Suprapubic skin (tissue), 4 donors: Measurements from ENCODE around the gene ZNF629. TPM values are rescaled to one million over a fixed set of nuclear protein-coding genes. Genes with fewer than 3 reads are reported as not detected.

Source experiments
- DNase-seq, 2 donors: peaks; one replicate each; pipeline ENCODE4 v3.0.0-alpha.2; 2019; ENCODE audit warnings: low spot score in 2 of 2
- H3K27ac ChIP-seq: fragments of 200-600 bp; sonication (generic); one replicate; pipeline ENCODE4 v1.5.1; 2019
- H3K27me3 ChIP-seq: fragments of 200-600 bp; sonication (generic); one replicate; pipeline ENCODE4 v1.5.1; 2019
- H3K36me3 ChIP-seq: fragments of 200-600 bp; sonication (generic); one replicate; pipeline ENCODE4 v1.5.1; 2019
- H3K4me1 ChIP-seq: fragments of 200-600 bp; sonication (generic); one replicate; pipeline ENCODE4 v1.5.1; 2019
- H3K4me3 ChIP-seq: fragments of 200-600 bp; sonication (generic); one replicate; pipeline ENCODE4 v1.5.1; 2019; ENCODE audit warnings: mild to moderate bottlenecking
- H3K9me3 ChIP-seq: fragments of 200-600 bp; sonication (generic); one replicate; pipeline ENCODE4 v1.5.1; 2019
- CTCF ChIP-seq, 2 donors: fragments of 200-600 bp in 1 of 2; fragments of 450-650 bp in 1 of 2; sonication (generic) in 1 of 2; IDR thresholded peaks; one replicate each; pipeline ENCODE4 v1.5.1; 2016 to 2019; ENCODE audit warnings: antibody characterized with exemption in 2 of 2, mild to moderate bottlenecking in 1 of 2, moderate library complexity in 1 of 2
- EP300 ChIP-seq: sonication (generic); formaldehyde crosslinking; IDR thresholded peaks from one replicate; pipeline ENCODE4 v1.6.1; 2017; ENCODE audit warnings: antibody characterized with exemption
- POLR2A ChIP-seq, 2 donors: fragments of 450-650 bp; IDR thresholded peaks; one replicate each; pipeline ENCODE4 v1.6.1; 2017; ENCODE audit warnings: antibody characterized with exemption in 2 of 2, mild to moderate bottlenecking in 2 of 2, moderate library complexity in 2 of 2
- POLR2AphosphoS5 ChIP-seq, 3 donors: sonication (generic); formaldehyde crosslinking; IDR thresholded peaks; one replicate each; pipeline ENCODE4 v1.6.1; 2017; ENCODE audit warnings: antibody characterized with exemption in 3 of 3
- WGBS: methylation state at CpG from one replicate; pipeline ENCODE4 v1.1.5; 2018; 5-methylcytosine and 5-hydroxymethylcytosine counted together
- total RNA-seq, 4 donors: library from RNA; depleted of rRNA; stranded (reverse); fragments of >200 nt; gene quantifications; one replicate each; pipeline ENCODE4 v1.1.0, GENCODE V29; 2016

The ZNF629 gene
- total RNA-seq, 4 donors from 2014 or later = 11.5 to 22.9 (median 16.1) TPM

- peaks cover 36% of the 10 kb centered on the region for H3K4me1 ChIP-seq
- peak overlapping the region; percentile 93 for H3K27ac ChIP-seq
- TF ChIP-seq POLR2AphosphoS5 (IDR thresholded peaks at IDR 0.05) (peak in 2 of 3 donors; percentile 45 to 70), POLR2A (IDR thresholded peaks at IDR 0.05) (no peak)
- no peaks in the 10 kb centered on the region for H3K27me3 ChIP-seq
- WGBS = 45% methylated on average over 5 of the region's 6 CpGs
- H3K4me3 ChIP-seq = peak overlapping the region; percentile 25
- H3K36me3 ChIP-seq = peaks cover 49% of the 10 kb centered on the region
- H3K9me3 ChIP-seq = no peaks in the 10 kb centered on the region
- peak; percentile 75 to 80 for DNase-seq
Measured at GRCh38 chr16:30741461-30741914, 45.5 kb downstream of the ZNF629 start.

GRCh38 chr16:30740364-30741251 lies 46.4 kb downstream of the ZNF629 start:
- H3K9me3 ChIP-seq = no peaks in the 10 kb centered on the region
- 20% methylated on average over 8 of the region's 8 CpGs for WGBS
- DNase-seq = peak; percentile 93 to 94
- TF ChIP-seq EP300 (no peak), POLR2AphosphoS5 (IDR thresholded peaks at IDR 0.05) (peak in 1 of 3 donors; percentile 27), POLR2A (IDR thresholded peaks at IDR 0.05) (no peak), CTCF (IDR thresholded peaks at IDR 0.05) (no peak)
- H3K36me3 ChIP-seq = peaks cover 56% of the 10 kb centered on the region
- H3K4me1 ChIP-seq = peaks cover 36% of the 10 kb centered on the region
- H3K4me3 ChIP-seq = peak overlapping the region; percentile 25
- no peaks in the 10 kb centered on the region for H3K27me3 ChIP-seq
- H3K27ac ChIP-seq = peak overlapping the region; percentile 93

DNA sequence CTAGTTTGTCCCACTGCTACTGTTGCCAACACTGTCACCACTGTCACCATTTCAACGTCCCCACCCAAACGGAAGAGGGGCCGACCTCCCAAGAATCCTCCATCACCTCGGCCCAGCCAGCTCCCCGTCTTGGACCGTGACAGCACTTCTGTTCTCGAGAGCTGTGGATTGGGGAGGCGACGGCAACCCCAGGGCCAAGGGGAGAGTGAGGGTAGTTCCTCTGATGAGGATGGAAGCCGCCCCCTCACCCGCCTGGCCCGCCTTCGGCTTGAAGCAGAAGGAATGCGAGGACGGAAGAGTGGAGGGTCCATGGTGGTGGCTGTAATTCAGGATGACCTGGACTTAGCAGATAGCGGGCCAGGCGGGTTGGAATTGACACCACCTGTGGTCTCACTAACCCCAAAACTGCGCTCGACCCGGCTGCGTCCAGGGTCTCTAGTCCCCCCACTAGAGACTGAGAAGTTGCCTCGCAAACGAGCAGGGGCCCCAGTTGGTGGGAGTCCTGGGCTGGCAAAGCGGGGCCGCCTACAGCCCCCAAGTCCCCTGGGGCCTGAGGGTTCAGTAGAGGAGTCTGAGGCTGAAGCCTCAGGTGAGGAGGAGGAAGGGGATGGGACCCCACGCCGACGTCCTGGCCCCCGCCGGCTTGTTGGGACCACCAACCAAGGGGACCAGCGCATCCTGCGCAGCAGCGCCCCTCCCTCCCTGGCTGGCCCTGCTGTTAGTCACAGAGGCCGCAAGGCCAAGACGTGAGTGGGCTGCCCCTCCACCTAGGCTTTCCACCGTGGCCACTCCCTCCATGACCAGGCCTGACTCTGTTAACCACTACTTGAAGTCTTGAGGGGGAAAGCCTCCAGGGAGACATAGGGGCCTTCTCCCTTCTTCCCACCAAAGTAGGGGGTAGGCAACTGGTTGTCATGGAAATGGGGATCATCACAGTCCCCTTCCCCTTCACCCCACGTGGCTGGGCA lies 47.7 kb downstream of the ZNF629 start:
- Histone ChIP-seq H3K4me3 (no peak overlapping the region), H3K4me1 (peaks cover 36% of the 10 kb centered on the region), H3K36me3 (peaks cover 60% of the 10 kb centered on the region), H3K9me3 (no peaks in the 10 kb centered on the region), H3K27me3 (no peaks in the 10 kb centered on the region), H3K27ac (peak overlapping the region; percentile 93)
- WGBS = 86% methylated on average over 28 of the region's 37 CpGs
- TF ChIP-seq EP300 (no peak), POLR2A (IDR thresholded peaks at IDR 0.05) (no peak), POLR2AphosphoS5 (IDR thresholded peaks at IDR 0.05) (no peak), CTCF (IDR thresholded peaks at IDR 0.05) (no peak)
- DNase-seq = no peak

DNA sequence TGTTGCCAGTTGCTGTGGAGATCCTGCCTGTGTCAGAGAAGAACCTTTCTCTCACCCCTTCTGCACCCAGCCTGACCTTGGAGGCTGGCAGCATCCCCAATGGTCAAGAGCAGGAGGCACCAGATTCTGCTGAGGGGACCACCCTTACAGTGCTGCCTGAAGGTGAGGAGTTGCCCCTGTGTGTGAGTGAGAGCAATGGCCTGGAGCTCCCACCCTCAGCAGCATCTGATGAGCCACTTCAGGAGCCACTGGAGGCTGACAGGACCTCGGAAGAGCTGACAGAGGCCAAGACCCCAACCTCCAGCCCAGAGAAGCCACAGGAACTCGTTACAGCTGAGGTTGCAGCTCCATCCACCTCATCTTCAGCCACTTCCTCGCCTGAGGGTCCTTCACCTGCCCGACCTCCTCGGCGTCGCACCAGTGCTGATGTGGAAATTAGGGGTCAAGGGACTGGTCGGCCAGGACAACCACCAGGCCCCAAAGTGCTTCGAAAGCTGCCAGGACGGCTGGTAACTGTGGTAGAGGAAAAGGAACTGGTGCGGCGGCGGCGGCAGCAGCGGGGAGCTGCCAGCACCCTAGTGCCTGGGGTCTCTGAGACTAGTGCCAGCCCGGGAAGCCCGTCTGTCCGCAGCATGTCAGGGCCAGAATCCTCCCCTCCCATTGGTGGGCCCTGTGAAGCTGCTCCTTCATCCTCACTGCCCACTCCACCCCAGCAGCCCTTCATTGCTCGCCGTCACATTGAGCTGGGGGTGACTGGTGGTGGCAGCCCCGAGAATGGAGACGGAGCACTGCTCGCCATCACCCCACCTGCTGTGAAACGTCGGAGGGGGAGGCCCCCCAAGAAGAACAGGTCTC lies 49.0 kb downstream of the ZNF629 start:
- no peaks in the 10 kb centered on the region for H3K9me3 ChIP-seq
- DNase-seq = no peak
- H3K36me3 ChIP-seq = peaks cover 64% of the 10 kb centered on the region
- H3K27me3 ChIP-seq = no peaks in the 10 kb centered on the region
- no peak overlapping the region for H3K4me3 ChIP-seq
- peaks cover 36% of the 10 kb centered on the region for H3K4me1 ChIP-seq
- TF ChIP-seq CTCF (IDR thresholded peaks at IDR 0.05) (no peak), POLR2A (IDR thresholded peaks at IDR 0.05) (no peak), EP300 (no peak), POLR2AphosphoS5 (IDR thresholded peaks at IDR 0.05) (no peak)
- WGBS = 86% methylated on average over 8 of the region's 25 CpGs
- no peak overlapping the region for H3K27ac ChIP-seq
